ENCODE results near the gene GALNT13.

DNA sequence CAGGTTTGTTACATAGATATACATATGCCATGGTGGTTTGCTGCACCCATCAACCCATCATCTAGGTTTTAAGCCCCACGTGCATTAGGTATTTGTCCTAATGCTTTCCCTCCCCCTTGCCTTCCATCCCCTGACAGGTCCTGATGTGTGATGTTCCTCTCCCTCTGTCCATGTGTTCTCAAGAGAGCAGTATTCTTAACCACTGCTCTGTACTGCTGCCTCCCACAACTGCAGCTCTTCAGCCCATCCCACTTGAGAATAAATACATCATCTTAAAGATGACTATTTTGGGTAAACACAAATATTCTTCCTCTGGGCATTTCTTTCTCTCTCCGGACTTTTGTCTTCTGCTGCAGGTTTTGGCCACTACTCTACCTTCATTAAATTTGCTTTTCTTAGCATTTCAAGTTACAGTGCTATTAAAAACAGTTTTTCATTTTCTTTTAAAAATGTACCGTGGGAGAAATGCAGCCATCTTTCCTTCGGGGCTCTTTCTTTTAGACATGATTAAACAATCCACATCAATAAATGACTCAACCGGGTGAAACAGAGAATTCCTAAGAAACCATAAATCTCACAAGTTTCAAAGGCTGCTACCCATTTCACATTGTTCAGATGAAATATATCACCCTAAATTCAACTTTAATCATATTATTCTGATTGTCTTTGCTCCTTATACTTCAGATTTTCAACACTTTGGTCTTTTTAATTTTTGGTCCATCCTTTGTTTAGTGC is 323.4 kb downstream of the GALNT13 start:
- no peak for TF ChIP-seq POLR2A (IDR thresholded peaks at IDR 0.05; ENCODE audit: low read length)
- TF ChIP-seq GATA1 (IDR thresholded peaks at IDR 0.05; ENCODE audit: low read depth, low read length): no peak
